ENCODE data around the gene KIF12.
"Not testable (repeated sequence)": the region's sequence is repeated elsewhere in the genome, so short reads cannot be mapped to it uniquely, and the experiment has no call there.

The KIF12 gene

GRCh38 chr9:114083666-114084065, 15.4 kb downstream of the KIF12 start:
- DNase-seq = no peak

- DNase-seq = not testable (repeated sequence)
Observed at GRCh38 chr9:114082763-114083412, 16.2 kb downstream of the KIF12 start.

- DNase-seq = peak; percentile 67
Observed at GRCh38 chr9:114082017-114082762, 16.9 kb downstream of the KIF12 start.

- no peak for DNase-seq
Observed at GRCh38 chr9:114081441-114082016, 17.6 kb downstream of the KIF12 start.

GRCh38 chr9:114080773-114081440, 18.2 kb downstream of the KIF12 start:
- no peak for DNase-seq

GRCh38 chr9:114080195-114080772, 18.8 kb downstream of the KIF12 start:
- DNase-seq = no peak

GRCh38 chr9:114078781-114079156, 20.3 kb downstream of the KIF12 start:
- DNase-seq = no peak

- peak; percentile 18 for DNase-seq
Observed at GRCh38 chr9:114078021-114078780, 20.9 kb downstream of the KIF12 start, which contains the start of gene AMBP. AMBP (minus strand) TSS chr9:114078300; CDS start chr9:114078209, 91 bp downstream.

- DNase-seq = no peak
Observed at GRCh38 chr9:114077162-114077837, 21.8 kb downstream of the KIF12 start.

GRCh38 chr9:114076237-114077161, 22.6 kb downstream of the KIF12 start:
- no peak for DNase-seq

- no peak for DNase-seq
Observed at GRCh38 chr9:114075602-114076001, 23.5 kb downstream of the KIF12 start.

GRCh38 chr9:114072184-114073140, 26.6 kb downstream of the KIF12 start:
- DNase-seq = peak; percentile 87

GRCh38 chr9:114071197-114071795, 27.8 kb downstream of the KIF12 start:
- DNase-seq = no peak

GRCh38 chr9:114070188-114071103, 28.6 kb downstream of the KIF12 start:
- no peak for DNase-seq

GRCh38 chr9:114069476-114070187, 29.5 kb downstream of the KIF12 start:
- no peak for DNase-seq

- no peak for DNase-seq
Observed at GRCh38 chr9:114065304-114065703, 33.8 kb downstream of the KIF12 start.

- no peak for DNase-seq
Observed at GRCh38 chr9:114061830-114062474, 37.1 kb downstream of the KIF12 start.

Data from NCI-H1105 (cell line).